RWPE2 (cell line): ENCODE results near the gene EPDR1.

Experiments used
- ATAC-seq: fragments of 200-7000 bp; cut with Tn5 transposase; 3 replicates; pipeline ENCODE4 v1.9.1; 2021; ENCODE audit warnings: low read depth
- DNase-seq: peaks from one replicate; pipeline ENCODE4 v3.0.0-alpha.2; 2020; ENCODE audit warnings: low spot score
- H3K27ac ChIP-seq: fragments of 450-650 bp; 2 replicates; pipeline ENCODE4 v1.5.1; 2017; ENCODE audit warnings: mild to moderate bottlenecking; ENCODE audit not compliant: poor library complexity, severe bottlenecking
- H3K27me3 ChIP-seq: fragments of 250-450 bp; sonication (Bioruptor Pico); 2 replicates; pipeline ENCODE4 v1.5.1; 2021; ENCODE audit warnings: mild to moderate bottlenecking, moderate library complexity; ENCODE audit not compliant: insufficient read depth, poor library complexity, severe bottlenecking
- H3K36me3 ChIP-seq: fragments of 250-450 bp; sonication (Bioruptor Pico); 2 replicates; pipeline ENCODE4 v1.5.1; 2020; ENCODE audit warnings: low read depth, mild to moderate bottlenecking, moderate library complexity
- H3K4me1 ChIP-seq: fragments of 250-450 bp; sonication (Bioruptor Pico); 2 replicates; pipeline ENCODE4 v1.5.1; 2021; ENCODE audit warnings: mild to moderate bottlenecking, moderate library complexity; ENCODE audit not compliant: insufficient read depth, poor library complexity, severe bottlenecking
- H3K4me3 ChIP-seq: fragments of 250-450 bp; sonication (Bioruptor Pico); 2 replicates; pipeline ENCODE4 v1.5.1; 2021; ENCODE audit warnings: mild to moderate bottlenecking, moderate library complexity; ENCODE audit not compliant: severe bottlenecking
- H3K9me3 ChIP-seq: fragments of 250-450 bp; sonication (Bioruptor Pico); 2 replicates; pipeline ENCODE4 v1.5.1; 2021; ENCODE audit warnings: mild to moderate bottlenecking, moderate library complexity; ENCODE audit not compliant: severe bottlenecking
- TF ChIP-seq, protein P1 (sequence below): fragments of 450-650 bp; IDR thresholded peaks from one replicate; pipeline ENCODE4 v1.5.1; 2017; ENCODE audit warnings: mild to moderate bottlenecking, moderate library complexity; ENCODE audit not compliant: poor library complexity, severe bottlenecking

EPDR1 gene

DNA sequence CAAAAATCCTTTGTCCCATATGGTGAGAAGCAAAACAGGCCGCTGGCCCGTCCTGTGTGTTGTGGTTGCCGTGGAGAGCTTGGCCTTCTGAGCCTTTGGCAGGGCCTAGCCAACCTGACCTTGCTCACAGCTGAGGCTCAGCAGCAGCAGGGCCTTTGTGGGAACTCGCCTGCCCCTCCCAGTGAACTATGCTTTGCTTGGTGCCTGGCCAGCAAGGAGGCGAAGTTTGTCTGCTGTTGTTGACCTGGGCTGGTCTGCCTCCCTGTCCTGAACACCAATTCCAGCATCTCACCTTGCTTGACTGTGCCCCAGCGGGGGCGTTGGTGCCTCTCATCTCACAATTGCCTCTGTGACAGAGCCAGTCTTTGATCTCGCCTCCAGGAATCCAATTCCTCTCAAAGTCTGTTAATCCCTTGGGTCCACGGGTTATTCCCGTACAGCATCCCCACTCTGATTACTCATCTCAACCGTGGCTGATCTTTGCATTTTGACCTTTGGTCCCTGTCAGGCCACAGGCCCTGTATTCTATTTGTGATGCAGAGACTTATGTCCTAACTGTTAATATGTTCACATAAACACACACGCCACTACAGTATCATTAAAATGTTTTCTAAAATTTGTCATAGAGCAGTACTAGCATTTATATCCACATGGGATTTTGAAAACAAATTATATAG, 22.6 kb downstream of the EPDR1 start:
- Histone ChIP-seq H3K27ac (no peak overlapping the region), H3K9me3 (no peaks in the 10 kb centered on the region), H3K27me3 (no peaks in the 10 kb centered on the region), H3K4me3 (no peak overlapping the region), H3K4me1 (no peaks in the 10 kb centered on the region), H3K36me3 (no peaks in the 10 kb centered on the region)
- TF ChIP-seq, protein P1, sequence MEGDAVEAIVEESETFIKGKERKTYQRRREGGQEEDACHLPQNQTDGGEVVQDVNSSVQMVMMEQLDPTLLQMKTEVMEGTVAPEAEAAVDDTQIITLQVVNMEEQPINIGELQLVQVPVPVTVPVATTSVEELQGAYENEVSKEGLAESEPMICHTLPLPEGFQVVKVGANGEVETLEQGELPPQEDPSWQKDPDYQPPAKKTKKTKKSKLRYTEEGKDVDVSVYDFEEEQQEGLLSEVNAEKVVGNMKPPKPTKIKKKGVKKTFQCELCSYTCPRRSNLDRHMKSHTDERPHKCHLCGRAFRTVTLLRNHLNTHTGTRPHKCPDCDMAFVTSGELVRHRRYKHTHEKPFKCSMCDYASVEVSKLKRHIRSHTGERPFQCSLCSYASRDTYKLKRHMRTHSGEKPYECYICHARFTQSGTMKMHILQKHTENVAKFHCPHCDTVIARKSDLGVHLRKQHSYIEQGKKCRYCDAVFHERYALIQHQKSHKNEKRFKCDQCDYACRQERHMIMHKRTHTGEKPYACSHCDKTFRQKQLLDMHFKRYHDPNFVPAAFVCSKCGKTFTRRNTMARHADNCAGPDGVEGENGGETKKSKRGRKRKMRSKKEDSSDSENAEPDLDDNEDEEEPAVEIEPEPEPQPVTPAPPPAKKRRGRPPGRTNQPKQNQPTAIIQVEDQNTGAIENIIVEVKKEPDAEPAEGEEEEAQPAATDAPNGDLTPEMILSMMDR, result no peak
- no peak for ATAC-seq
- DNase-seq, result no peak

DNA sequence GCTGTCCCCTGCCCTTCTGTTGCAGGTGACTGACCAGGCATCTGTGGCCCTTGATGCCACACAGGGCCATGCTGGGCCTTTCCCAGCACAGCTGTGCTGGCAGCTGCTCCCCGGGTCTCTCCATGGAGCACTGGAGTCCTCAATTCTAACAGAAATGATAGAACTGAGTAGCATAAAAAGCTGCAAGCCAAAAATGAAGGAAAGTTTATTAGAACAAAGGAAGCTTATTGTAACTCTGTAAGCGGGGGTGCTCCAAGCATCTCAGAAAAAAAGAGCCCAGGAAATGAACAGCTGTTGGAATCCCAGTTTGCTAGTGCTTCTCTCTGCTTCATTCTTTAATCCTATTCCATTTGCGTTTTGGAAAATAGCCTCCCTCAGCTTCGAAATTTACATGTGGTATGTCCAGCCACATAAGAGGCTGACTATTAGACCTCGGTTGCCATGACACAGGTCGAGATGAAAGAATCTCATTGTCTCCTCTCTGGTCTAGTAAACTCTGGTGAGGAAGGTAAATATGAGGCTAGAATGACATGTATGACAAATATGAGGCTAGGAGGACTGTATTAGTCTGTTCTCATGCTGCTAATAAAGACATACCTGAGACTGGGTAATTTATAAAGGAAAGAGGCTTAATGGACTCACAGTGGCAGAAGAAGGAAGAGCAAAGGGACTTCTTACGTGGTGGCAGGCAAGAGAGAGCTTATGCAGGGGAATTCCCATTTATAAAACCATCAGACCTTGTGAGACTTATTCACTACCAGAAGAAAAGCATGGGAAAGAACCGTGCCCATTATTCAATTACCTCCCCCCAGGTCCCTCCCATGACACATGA, 23.7 kb downstream of the EPDR1 start:
- Histone ChIP-seq H3K9me3 (no peaks in the 10 kb centered on the region), H3K4me3 (no peak overlapping the region), H3K27ac (no peak overlapping the region), H3K27me3 (no peaks in the 10 kb centered on the region), H3K4me1 (no peaks in the 10 kb centered on the region), H3K36me3 (no peaks in the 10 kb centered on the region)
- TF ChIP-seq, protein P1, result no peak
- DNase-seq (no peak), ATAC-seq (no peak)

DNA sequence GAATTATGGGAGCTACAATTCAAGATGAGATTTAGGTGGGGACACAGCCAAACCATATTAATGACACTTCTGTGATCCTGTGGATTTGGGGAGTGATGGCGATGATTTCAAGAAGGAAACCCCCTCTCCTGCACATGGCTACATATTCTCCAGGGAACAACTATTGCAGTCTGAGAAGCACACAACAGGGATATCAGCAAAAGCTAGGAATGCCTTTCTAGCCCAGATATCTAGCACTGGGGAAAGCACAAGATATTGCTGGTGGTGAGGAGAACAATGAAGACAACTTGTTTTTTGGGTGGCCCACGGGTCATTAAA, 24.3 kb downstream of the EPDR1 start:
- Histone ChIP-seq H3K36me3 (no peaks in the 10 kb centered on the region), H3K27ac (no peak overlapping the region), H3K9me3 (no peaks in the 10 kb centered on the region), H3K27me3 (no peaks in the 10 kb centered on the region), H3K4me1 (no peaks in the 10 kb centered on the region), H3K4me3 (no peak overlapping the region)
- DNase-seq (no peak), ATAC-seq (no peak)
- TF ChIP-seq, protein P1, result no peak

DNA sequence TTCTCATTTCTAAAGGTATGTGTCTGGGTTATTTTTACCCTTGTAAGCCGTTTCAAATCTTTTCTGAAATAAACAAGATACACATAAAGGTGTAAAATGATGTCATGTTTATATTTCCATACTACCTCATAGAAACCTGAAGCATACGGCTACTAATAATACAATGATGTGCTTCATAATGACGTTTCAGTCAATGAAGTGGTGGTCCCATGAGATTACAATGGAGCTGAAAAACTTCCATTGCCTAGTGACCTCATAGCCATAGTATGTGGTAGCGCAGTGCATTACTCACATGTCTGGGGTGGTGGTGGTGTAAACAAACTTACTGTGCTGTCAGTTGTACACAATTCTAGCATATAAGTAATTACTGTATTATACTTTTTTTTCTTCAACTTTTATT, 24.9 kb downstream of the EPDR1 start:
- no peaks in the 10 kb centered on the region for H3K36me3 ChIP-seq
- no peak overlapping the region for H3K27ac ChIP-seq
- no peak overlapping the region for H3K4me3 ChIP-seq
- no peaks in the 10 kb centered on the region for H3K27me3 ChIP-seq
- H3K9me3 ChIP-seq, result no peaks in the 10 kb centered on the region
- DNase-seq (no peak), ATAC-seq (no peak)
- no peaks in the 10 kb centered on the region for H3K4me1 ChIP-seq
- TF ChIP-seq, protein P1, result no peak
